ENCODE results near the gene SLAMF8.

SLAMF8 gene

DNA sequence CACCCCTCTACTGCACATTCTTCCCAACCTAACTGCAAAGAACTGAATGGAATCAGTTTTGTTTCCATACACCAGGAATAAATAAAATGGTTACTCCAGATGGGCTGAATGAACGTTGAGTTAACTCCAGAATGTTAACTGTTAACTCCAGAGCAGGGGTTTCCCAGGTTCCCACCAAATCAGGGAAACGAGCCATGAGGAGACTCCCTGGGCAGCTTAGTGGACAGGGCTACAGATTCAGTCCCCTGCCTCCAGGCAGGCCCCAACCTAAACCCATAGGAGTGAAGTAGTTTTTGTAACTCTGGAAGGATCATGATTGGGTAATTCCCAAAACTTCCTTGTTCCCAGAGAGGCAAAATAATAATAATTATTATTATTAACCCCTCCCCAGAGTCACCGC, 21.7 kb downstream of the SLAMF8 start:
- H4K12ac ChIP-seq (ENCODE audit: low read depth, low read length) = no peak overlapping the region
- H3K14ac ChIP-seq (ENCODE audit: low read length) = no peak overlapping the region
- no peaks in the 10 kb centered on the region for H3K27me3 ChIP-seq (ENCODE audit: insufficient read depth, low read length)
- no peak for DNase-seq
- H3K4me1 ChIP-seq (ENCODE audit: control insufficient read depth in 1 of 2, insufficient read depth in 2 of 2, low read length in 2 of 2) = peaks cover 13 to 23% of the 10 kb centered on the region in 2 experiments
- no peak overlapping the region for H3K23ac ChIP-seq (ENCODE audit: low read length)
- no peak overlapping the region for H3K9ac ChIP-seq (ENCODE audit: low read length)
- H4K91ac ChIP-seq (ENCODE audit: low read depth, low read length) = peak overlapping the region; percentile 53
- no peaks in the 10 kb centered on the region for H3K79me2 ChIP-seq (ENCODE audit: control insufficient read depth, insufficient read depth, low read length, poor library complexity)
- H3K4me3 ChIP-seq (ENCODE audit: low read depth, low read length) = no peak overlapping the region
- no peaks in the 10 kb centered on the region for H3K36me3 ChIP-seq (ENCODE audit: control insufficient read depth in 1 of 2, insufficient read depth in 2 of 2, low read length in 2 of 2)
- no peaks in the 10 kb centered on the region for H3K9me3 ChIP-seq (ENCODE audit: insufficient read depth, low read depth, low read length)
- H3K4ac ChIP-seq (ENCODE audit: low read depth, low read length) = no peak overlapping the region
- no peak overlapping the region for H2BK5ac ChIP-seq (ENCODE audit: low read depth, low read length, poor library complexity)
- no peak overlapping the region for H2AK5ac ChIP-seq (ENCODE audit: low read length)
- no peak overlapping the region for H2BK120ac ChIP-seq (ENCODE audit: insufficient read depth, low read length, poor library complexity)
- no peak overlapping the region for H3K18ac ChIP-seq (ENCODE audit: low read length)
- H3K4me2 ChIP-seq (ENCODE audit: low read length) = no peak overlapping the region
- no peak overlapping the region for H3K27ac ChIP-seq (ENCODE audit: low read depth, low read length)
- WGBS (ENCODE audit: extremely low coverage, insufficient coverage, insufficient read length) = no CpG with 5 or more reads among the region's 3 CpGs
- H2AFZ ChIP-seq (ENCODE audit: insufficient read depth, low read length, poor library complexity) = no peak overlapping the region
- no peak overlapping the region for H2BK12ac ChIP-seq (ENCODE audit: low read length)
- H4K8ac ChIP-seq (ENCODE audit: low read depth, low read length) = no peak overlapping the region
- H3K79me1 ChIP-seq (ENCODE audit: low read length) = peaks cover 5% of the 10 kb centered on the region

DNA sequence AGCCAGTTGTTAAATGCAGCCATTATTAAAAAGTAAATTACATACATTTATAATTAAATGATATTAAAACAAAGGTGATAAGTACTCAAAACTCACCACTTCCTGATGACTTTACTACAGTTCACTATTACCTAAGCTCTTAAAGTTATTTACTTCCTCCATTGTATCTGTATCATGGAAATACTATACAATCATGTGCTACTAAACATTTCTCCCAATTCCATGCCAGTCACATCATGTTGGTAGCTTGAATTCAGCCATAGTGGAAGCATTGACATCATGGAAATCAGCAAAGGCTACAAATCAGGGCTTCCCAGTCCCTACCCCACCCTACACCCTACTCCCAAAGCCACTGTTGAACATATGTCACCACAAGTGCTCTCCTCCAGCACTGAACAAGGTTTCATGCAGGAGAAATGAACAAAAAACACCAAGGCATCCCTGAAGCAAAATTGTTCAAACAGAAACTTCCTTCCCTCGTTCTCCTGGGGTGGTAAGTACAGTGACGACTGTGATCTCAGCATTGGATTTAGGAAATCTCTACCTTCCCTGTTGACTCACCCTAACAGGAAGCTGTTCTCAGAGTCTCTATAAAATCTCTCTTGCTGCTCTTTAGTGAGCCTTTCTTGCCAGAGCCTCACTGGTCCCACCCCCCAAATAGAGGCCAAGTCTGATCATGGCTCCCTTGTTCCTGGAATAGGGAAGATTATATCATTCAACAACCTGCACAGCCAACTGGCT, 23.1 kb downstream of the SLAMF8 start:
- Histone ChIP-seq H3K79me1 (ENCODE audit: low read length) (peaks cover 5% of the 10 kb centered on the region), H2AFZ (ENCODE audit: insufficient read depth, low read length, poor library complexity) (peak overlapping the region; percentile 45), H3K27ac (ENCODE audit: low read depth, low read length) (no peak overlapping the region), H2BK120ac (ENCODE audit: insufficient read depth, low read length, poor library complexity) (no peak overlapping the region), H3K23ac (ENCODE audit: low read length) (no peak overlapping the region), H4K12ac (ENCODE audit: low read depth, low read length) (no peak overlapping the region), H3K14ac (ENCODE audit: low read length) (no peak overlapping the region), H4K91ac (ENCODE audit: low read depth, low read length) (peak overlapping the region; percentile 52), H3K4ac (ENCODE audit: low read depth, low read length) (no peak overlapping the region), H3K9me3 (ENCODE audit: insufficient read depth, low read depth, low read length) (no peaks in the 10 kb centered on the region), H2BK5ac (ENCODE audit: low read depth, low read length, poor library complexity) (no peak overlapping the region), H2BK12ac (ENCODE audit: low read length) (peak overlapping the region; percentile 80), H3K27me3 (ENCODE audit: insufficient read depth, low read length) (peaks cover 8% of the 10 kb centered on the region), H3K4me1 (ENCODE audit: control insufficient read depth in 1 of 2, insufficient read depth in 2 of 2, low read length in 2 of 2) (peaks cover 18 to 27% of the 10 kb centered on the region in 2 experiments), H3K36me3 (ENCODE audit: control insufficient read depth in 1 of 2, insufficient read depth in 2 of 2, low read length in 2 of 2) (no peaks in the 10 kb centered on the region), H3K79me2 (ENCODE audit: control insufficient read depth, insufficient read depth, low read length, poor library complexity) (no peaks in the 10 kb centered on the region), H3K4me2 (ENCODE audit: low read length) (no peak overlapping the region), H3K4me3 (ENCODE audit: low read depth, low read length) (no peak overlapping the region), H3K9ac (ENCODE audit: low read length) (no peak overlapping the region), H3K18ac (ENCODE audit: low read length) (no peak overlapping the region), H4K8ac (ENCODE audit: low read depth, low read length) (no peak overlapping the region), H2AK5ac (ENCODE audit: low read length) (no peak overlapping the region)
- peak in 1 of 2 donors; percentile 50 for DNase-seq
- no CpG with 5 or more reads among the region's 2 CpGs for WGBS (ENCODE audit: extremely low coverage, insufficient coverage, insufficient read length)

DNA sequence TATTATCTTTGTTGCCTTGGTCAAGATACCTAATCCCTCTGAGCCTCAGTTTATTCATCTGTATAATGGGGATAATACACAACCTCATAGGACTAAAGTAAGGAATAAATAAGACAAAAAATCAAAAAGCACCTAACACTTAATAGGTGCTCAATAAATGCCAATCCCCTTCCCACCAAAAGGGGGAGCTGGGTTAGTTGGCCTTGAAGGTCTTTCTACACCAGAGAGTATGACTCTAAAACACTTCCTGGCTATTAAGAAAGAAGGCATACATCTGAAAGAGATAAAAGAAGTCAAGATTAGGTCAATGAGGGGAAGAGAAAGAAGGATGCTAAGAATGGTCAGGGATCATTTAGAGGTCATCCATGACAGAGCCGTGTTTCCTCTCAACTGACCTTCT, 24.7 kb downstream of the SLAMF8 start:
- Histone ChIP-seq H3K23ac (ENCODE audit: low read length) (no peak overlapping the region), H3K9me3 (ENCODE audit: insufficient read depth, low read depth, low read length) (peaks cover 3% of the 10 kb centered on the region), H2BK120ac (ENCODE audit: insufficient read depth, low read length, poor library complexity) (no peak overlapping the region), H3K14ac (ENCODE audit: low read length) (no peak overlapping the region), H4K12ac (ENCODE audit: low read depth, low read length) (no peak overlapping the region), H2BK5ac (ENCODE audit: low read depth, low read length, poor library complexity) (no peak overlapping the region), H3K4me2 (ENCODE audit: low read length) (no peak overlapping the region), H3K79me2 (ENCODE audit: control insufficient read depth, insufficient read depth, low read length, poor library complexity) (no peaks in the 10 kb centered on the region), H2BK12ac (ENCODE audit: low read length) (no peak overlapping the region), H3K79me1 (ENCODE audit: low read length) (peaks cover 5% of the 10 kb centered on the region), H3K27ac (ENCODE audit: low read depth, low read length) (no peak overlapping the region), H3K4ac (ENCODE audit: low read depth, low read length) (no peak overlapping the region), H3K9ac (ENCODE audit: low read length) (no peak overlapping the region), H3K4me1 (ENCODE audit: control insufficient read depth in 1 of 2, insufficient read depth in 2 of 2, low read length in 2 of 2) (peaks cover 12 to 20% of the 10 kb centered on the region in 2 experiments), H3K18ac (ENCODE audit: low read length) (no peak overlapping the region), H2AK5ac (ENCODE audit: low read length) (no peak overlapping the region), H3K4me3 (ENCODE audit: low read depth, low read length) (no peak overlapping the region), H3K36me3 (ENCODE audit: control insufficient read depth in 1 of 2, insufficient read depth in 2 of 2, low read length in 2 of 2) (no peaks in the 10 kb centered on the region), H3K27me3 (ENCODE audit: insufficient read depth, low read length) (peaks cover 20% of the 10 kb centered on the region), H4K91ac (ENCODE audit: low read depth, low read length) (no peak overlapping the region), H2AFZ (ENCODE audit: insufficient read depth, low read length, poor library complexity) (no peak overlapping the region), H4K8ac (ENCODE audit: low read depth, low read length) (no peak overlapping the region)
- no CpG with 5 or more reads among the region's 1 CpG for WGBS (ENCODE audit: extremely low coverage, insufficient coverage, insufficient read length)
- DNase-seq = no peak

DNA sequence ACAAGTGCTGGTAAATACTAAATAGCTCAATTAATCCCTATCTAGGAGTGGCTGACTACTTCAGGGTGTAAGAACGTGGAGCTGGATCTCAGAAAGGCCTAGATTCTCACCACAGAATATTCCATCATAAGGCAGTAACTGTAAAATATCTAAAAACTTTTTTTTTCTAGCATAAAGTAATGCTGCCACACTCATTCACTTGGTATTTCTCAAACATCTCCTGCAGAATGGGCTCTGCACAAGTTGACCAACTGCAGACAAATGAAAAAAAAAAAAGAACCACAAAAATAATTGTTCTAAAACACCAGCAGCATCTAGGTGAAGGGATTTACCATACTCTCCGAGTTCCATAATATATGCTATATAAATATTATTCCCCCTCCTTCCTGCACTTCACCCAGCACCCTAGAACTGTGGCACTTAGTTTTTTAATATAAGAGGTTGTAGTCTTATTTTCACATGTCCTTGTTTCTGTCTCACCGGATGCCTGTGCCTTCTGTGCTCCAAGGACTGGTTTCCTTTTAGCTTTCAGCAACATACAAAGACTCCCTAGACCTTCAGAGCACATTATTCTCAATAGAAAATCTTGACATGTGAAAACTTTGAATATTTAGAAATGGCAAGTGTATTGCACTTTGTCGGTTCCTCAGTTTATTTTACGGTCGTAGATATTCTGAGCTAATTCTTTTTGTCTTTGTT, 26.9 kb downstream of the SLAMF8 start:
- no peak for DNase-seq
- no peak overlapping the region for H3K23ac ChIP-seq (ENCODE audit: low read length)
- no peak overlapping the region for H4K12ac ChIP-seq (ENCODE audit: low read depth, low read length)
- H2BK12ac ChIP-seq (ENCODE audit: low read length) = no peak overlapping the region
- H3K4me3 ChIP-seq (ENCODE audit: low read depth, low read length) = no peak overlapping the region
- H2AK5ac ChIP-seq (ENCODE audit: low read length) = no peak overlapping the region
- H2BK120ac ChIP-seq (ENCODE audit: insufficient read depth, low read length, poor library complexity) = no peak overlapping the region
- no peak overlapping the region for H2AFZ ChIP-seq (ENCODE audit: insufficient read depth, low read length, poor library complexity)
- peak overlapping the region; percentile 83 for H3K4me2 ChIP-seq (ENCODE audit: low read length)
- no peak overlapping the region for H3K18ac ChIP-seq (ENCODE audit: low read length)
- no peak overlapping the region for H3K14ac ChIP-seq (ENCODE audit: low read length)
- H3K36me3 ChIP-seq (ENCODE audit: control insufficient read depth in 1 of 2, insufficient read depth in 2 of 2, low read length in 2 of 2) = no peaks in the 10 kb centered on the region
- H3K4me1 ChIP-seq (ENCODE audit: control insufficient read depth in 1 of 2, insufficient read depth in 2 of 2, low read length in 2 of 2) = peaks cover 8 to 9% of the 10 kb centered on the region in 2 experiments
- H3K27me3 ChIP-seq (ENCODE audit: insufficient read depth, low read length) = peaks cover 20% of the 10 kb centered on the region
- no peaks in the 10 kb centered on the region for H3K79me2 ChIP-seq (ENCODE audit: control insufficient read depth, insufficient read depth, low read length, poor library complexity)
- H3K4ac ChIP-seq (ENCODE audit: low read depth, low read length) = no peak overlapping the region
- H3K79me1 ChIP-seq (ENCODE audit: low read length) = no peaks in the 10 kb centered on the region
- H2BK5ac ChIP-seq (ENCODE audit: low read depth, low read length, poor library complexity) = no peak overlapping the region
- WGBS (ENCODE audit: extremely low coverage, insufficient coverage, insufficient read length) = no CpG with 5 or more reads among the region's 6 CpGs
- H4K91ac ChIP-seq (ENCODE audit: low read depth, low read length) = no peak overlapping the region
- H3K9me3 ChIP-seq (ENCODE audit: insufficient read depth, low read depth, low read length) = peaks cover 5% of the 10 kb centered on the region
- H3K27ac ChIP-seq (ENCODE audit: low read depth, low read length) = no peak overlapping the region
- H3K9ac ChIP-seq (ENCODE audit: low read length) = no peak overlapping the region
- no peak overlapping the region for H4K8ac ChIP-seq (ENCODE audit: low read depth, low read length)
